AG09319 (cell line): ENCODE data around the gene LTC4S.

Experiments used
- DNase-seq: peaks from one replicate; pipeline ENCODE4 v3.0.0-alpha.2; 2010; ENCODE audit warnings: low read depth; ENCODE audit errors: extremely low read depth
- TF ChIP-seq, protein P1 (sequence below): IDR thresholded peaks from 2 replicates; pipeline ENCODE4 v1.5.1; 2011; ENCODE audit warnings: low read depth, mild to moderate bottlenecking, inconsistent platforms, low read length, moderate library complexity

The LTC4S gene

DNA sequence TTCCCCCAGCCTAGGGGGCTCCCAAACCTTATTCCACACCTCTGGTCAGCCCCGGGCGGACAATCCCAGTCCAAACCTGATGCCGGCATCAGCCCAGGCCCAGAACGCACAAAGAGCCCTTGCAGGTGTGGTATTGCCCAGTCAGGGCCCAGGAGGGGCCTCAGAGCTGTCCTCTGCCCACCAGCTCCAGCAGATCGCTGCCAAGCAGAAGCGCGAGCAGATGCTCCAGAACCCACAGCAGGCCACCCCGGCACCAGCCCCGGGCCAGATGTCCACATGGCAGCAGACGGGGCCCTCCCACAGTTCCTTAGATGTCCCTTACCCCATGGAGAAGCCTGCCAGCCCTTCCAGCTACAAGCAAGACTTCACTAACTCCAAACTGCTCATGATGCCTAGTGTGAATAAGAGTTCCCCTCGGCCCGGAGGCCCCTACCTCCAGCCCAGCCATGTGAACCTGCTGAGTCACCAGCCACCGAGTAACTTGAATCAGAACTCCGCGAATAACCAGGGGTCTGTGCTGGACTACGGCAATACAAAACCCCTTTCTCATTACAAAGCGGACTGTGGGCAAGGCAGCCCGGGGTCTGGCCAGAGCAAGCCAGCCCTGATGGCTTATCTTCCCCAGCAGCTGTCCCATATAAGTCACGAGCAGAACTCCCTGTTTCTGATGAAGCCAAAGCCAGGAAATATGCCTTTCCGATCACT lies 27.6 kb upstream of the LTC4S start:
- TF ChIP-seq, protein P1, sequence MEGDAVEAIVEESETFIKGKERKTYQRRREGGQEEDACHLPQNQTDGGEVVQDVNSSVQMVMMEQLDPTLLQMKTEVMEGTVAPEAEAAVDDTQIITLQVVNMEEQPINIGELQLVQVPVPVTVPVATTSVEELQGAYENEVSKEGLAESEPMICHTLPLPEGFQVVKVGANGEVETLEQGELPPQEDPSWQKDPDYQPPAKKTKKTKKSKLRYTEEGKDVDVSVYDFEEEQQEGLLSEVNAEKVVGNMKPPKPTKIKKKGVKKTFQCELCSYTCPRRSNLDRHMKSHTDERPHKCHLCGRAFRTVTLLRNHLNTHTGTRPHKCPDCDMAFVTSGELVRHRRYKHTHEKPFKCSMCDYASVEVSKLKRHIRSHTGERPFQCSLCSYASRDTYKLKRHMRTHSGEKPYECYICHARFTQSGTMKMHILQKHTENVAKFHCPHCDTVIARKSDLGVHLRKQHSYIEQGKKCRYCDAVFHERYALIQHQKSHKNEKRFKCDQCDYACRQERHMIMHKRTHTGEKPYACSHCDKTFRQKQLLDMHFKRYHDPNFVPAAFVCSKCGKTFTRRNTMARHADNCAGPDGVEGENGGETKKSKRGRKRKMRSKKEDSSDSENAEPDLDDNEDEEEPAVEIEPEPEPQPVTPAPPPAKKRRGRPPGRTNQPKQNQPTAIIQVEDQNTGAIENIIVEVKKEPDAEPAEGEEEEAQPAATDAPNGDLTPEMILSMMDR = no peak

DNA sequence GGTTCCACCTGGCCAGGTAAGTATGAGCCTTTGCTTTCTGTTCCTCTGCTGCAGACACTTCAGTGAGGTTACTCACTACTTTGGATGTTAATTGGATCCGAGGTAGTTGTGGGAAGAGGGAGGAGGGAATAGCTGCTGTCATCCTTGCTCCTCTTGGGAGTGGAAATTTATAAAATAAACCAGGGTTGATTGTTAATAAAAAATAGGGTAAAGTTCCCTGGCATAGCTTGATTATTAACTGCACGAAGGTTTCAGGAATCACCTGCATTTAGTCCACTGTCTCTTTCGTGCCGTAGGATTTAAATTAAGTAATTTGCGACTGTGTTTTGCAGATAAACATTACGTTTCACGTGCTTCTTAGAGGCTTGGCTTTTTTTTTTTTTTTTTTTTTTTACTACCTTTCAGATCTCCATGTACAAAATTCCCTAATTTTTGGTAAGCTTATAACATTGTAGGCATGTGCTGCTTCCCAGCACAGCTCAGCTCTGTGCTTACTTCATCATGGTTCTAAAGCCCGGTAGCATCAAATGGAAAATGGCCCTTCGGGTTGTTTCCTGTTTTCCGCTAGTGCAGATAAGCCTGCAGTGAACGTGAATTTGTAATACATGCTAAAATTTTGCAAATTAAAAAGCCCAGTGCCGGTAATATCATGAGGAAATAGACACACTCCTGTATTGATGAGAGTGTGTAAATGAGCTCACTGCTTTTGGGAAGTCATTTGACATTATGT lies 26.9 kb upstream of the LTC4S start:
- DNase-seq = no peak
- TF ChIP-seq, protein P1 = no peak

More for the DNA sequence above, 27.6 kb upstream of the LTC4S start:
- DNase-seq = no peak

DNA sequence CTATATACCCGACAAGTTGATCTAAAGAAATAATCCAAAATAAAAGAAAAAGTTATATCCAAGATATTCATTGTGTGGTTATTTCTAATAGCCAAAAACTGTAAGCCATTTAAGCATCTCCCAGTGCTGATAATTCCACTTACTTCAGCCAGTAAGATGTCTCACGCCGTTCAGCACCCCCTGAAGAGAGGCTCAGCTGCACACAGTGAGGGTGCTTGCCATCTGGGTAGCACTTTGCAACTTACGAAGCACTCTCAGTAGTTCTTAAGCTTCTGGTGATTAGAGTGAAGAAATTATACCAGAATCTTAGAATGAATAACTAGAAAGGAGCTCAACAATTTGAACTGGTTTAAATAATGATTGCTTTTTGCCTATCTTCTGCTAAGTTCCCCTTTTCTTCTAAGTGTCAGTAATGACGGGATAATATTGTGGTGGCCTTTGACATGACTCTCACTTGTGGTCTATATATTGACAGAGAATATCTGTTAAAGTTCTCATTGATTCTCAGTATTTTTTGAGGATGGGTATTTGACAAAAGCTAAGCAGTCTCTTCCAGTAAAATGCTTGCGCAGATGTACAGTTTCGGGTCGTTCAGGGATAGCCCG lies 26.2 kb upstream of the LTC4S start:
- no peak for DNase-seq
- TF ChIP-seq, protein P1 = no peak

DNA sequence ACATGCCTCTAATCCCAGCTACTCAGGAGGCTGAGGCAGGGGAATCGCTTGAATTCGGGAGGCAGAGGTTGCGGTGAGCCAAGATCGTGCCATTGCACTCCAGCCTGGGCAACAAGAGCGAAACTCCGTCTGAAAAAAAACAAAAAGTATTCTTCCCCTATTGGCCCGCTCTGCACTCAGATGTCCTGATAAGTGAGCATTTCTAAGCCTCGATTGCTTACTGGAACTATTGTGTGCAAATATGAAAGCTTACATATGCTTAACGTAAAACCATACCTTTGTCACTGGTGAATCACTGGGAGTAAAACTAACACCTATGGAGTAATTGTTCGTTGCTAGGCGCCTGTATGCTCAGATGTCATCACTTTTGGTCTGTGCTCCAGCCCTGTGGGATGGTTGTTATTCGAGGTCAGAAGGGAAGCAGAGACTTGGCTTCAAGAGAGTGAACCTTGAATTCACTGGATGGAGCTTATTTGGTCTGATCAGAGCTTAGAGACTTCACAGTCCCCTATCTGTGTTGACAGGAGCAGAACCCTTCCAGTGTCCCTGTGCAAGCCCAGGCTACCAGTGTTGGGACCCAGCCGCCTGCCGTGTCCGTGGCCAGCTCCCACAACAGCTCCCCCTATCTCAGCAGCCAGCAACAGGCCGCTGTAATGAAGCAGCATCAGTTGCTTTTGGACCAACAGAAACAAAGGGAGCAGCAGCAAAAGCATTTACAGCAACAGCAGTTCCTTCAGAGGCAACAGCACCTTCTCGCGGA lies 25.3 kb upstream of the LTC4S start:
- TF ChIP-seq, protein P1 = no peak
- DNase-seq = no peak

DNA sequence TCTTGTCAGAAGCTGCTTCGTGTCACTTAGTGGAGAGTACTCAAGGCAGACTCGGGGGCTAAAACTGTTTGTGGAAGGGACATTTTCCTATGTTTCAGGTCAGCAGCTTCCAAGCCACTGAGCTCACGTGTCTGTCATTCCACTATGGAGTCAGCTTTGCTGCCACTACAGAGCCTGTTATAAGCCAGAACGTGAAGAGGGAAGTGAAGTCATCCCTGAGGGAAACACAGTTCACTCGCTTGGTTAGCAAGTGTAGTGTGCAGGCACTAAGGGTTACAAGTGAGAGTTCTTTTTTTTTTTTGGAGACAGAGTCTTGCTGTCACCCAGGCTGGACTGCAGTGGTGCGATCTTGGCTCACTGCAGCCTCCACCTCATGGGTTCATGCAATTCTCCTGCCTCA lies 24.5 kb upstream of the LTC4S start:
- TF ChIP-seq, protein P1 = no peak
- no peak for DNase-seq

DNA sequence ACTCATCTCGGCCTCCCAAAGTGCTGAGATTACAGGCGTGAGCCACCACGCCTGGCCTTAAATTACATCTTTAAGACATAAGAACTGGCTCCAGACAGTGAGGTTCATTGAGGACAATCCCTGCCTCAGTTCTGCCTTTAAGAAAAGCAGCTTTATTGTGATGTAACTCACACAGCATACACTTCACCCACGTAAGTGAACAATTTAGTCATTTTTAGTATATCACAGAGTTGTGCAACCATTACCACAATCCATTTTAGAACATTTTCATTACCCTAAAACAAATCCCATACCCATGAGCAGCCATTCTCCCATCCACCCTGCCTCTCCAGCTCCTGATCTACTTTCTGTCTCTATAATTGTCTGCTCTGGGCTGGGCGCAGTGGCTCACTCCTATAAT lies 24.0 kb upstream of the LTC4S start:
- DNase-seq = no peak
- TF ChIP-seq, protein P1 = no peak
